DND-41 (cell line): Measurements from ENCODE around the gene PIPOX.

Source experiments
- EZH2 ChIP-seq: IDR thresholded peaks from 3 replicates; pipeline ENCODE4 v1.6.1; 2012; ENCODE audit warnings: borderline replicate concordance, low read depth, mild to moderate bottlenecking, moderate library complexity, low read length, inconsistent platforms; ENCODE audit not compliant: severe bottlenecking
- TF ChIP-seq, protein P1 (sequence below): IDR thresholded peaks from 2 replicates; pipeline ENCODE4 v1.5.1; 2012; ENCODE audit warnings: borderline replicate concordance, low read length, moderate library complexity, mild to moderate bottlenecking; ENCODE audit not compliant: poor library complexity, severe bottlenecking; ENCODE audit errors: extremely low read depth

DNA sequence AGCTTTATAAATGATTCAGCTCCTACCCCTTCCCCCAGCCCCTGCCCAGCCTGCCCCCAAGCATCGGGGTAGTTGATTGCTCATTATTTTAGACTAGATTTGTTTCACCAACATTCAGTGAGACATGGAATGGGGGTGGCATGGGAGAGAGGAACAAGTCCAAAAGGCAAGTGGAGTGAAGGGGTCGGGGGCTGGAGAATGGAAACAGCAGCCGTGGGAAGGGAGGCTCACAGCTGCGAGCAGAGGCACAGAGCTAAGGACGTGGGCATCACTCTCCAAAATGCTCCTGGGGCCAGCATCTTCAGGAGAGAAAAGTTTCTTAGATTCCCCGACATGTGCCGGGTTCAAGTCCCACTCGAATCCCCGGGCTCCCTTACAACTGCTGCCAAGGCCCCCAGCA, 19.3 kb downstream of the PIPOX start:
- TF ChIP-seq, protein P1, sequence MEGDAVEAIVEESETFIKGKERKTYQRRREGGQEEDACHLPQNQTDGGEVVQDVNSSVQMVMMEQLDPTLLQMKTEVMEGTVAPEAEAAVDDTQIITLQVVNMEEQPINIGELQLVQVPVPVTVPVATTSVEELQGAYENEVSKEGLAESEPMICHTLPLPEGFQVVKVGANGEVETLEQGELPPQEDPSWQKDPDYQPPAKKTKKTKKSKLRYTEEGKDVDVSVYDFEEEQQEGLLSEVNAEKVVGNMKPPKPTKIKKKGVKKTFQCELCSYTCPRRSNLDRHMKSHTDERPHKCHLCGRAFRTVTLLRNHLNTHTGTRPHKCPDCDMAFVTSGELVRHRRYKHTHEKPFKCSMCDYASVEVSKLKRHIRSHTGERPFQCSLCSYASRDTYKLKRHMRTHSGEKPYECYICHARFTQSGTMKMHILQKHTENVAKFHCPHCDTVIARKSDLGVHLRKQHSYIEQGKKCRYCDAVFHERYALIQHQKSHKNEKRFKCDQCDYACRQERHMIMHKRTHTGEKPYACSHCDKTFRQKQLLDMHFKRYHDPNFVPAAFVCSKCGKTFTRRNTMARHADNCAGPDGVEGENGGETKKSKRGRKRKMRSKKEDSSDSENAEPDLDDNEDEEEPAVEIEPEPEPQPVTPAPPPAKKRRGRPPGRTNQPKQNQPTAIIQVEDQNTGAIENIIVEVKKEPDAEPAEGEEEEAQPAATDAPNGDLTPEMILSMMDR: no peak
- TF ChIP-seq EZH2: no peak
